Common myeloid progenitor, CD34-positive (primary cell): ENCODE results near the gene DCDC2C.
"Not testable (repeated sequence)": the region's sequence is repeated elsewhere in the genome, so short reads cannot be mapped to it uniquely, and the experiment has no call there.

Source experiments
- CTCF ChIA-PET: fragments of 350-600 bp; sonication (Branson Sonifier 250); formaldehyde crosslinking; loops from one replicate; lab custom pipeline; 2021; ENCODE audit warnings: antibody characterized with exemption; lab: Charles Lee
- POLR2A ChIA-PET: fragments of 350-600 bp; sonication (Branson Sonifier 250); formaldehyde crosslinking; loops from one replicate; lab custom pipeline; 2021; ENCODE audit warnings: antibody characterized with exemption; lab: Charles Lee
- DNase-seq, 3 donors: peaks; one replicate each; pipeline versions ENCODE4 v3.0.0 to v3.0.0-alpha.2; 2013
- H3K27ac ChIP-seq, 2 experiments: 1 replicate in 1 of 2; 2 replicates in 1 of 2; pipeline ENCODE4 v1.7.0; 2013; ENCODE audit warnings: inconsistent platforms in 2 of 2, low read length in 2 of 2, mild to moderate bottlenecking in 2 of 2, low read depth in 1 of 2, moderate library complexity in 1 of 2; ENCODE audit not compliant: severe bottlenecking in 2 of 2, insufficient read depth in 1 of 2, poor library complexity in 1 of 2
- H3K27me3 ChIP-seq, 5 experiments: replicated peaks in 2 of 5; 1 replicate in 3 of 5; 2 replicates in 2 of 5; pipeline versions ENCODE4 v1.6.1 to v1.7.0; 2013; ENCODE audit warnings: low read length in 4 of 5, mild to moderate bottlenecking in 2 of 5, moderate library complexity in 2 of 5, inconsistent platforms in 1 of 5; ENCODE audit not compliant: insufficient read depth in 5 of 5, control insufficient read depth in 4 of 5
- H3K36me3 ChIP-seq, 4 experiments: 1 replicate in 2 of 4; 2 replicates in 2 of 4; pipeline versions ENCODE4 v1.6.1 to v1.7.0; 2013; ENCODE audit warnings: low read length in 3 of 4, control low read depth in 1 of 4, mild to moderate bottlenecking in 1 of 4; ENCODE audit not compliant: control insufficient read depth in 4 of 4, insufficient read depth in 4 of 4
- H3K4me1 ChIP-seq, 4 experiments: 1 replicate in 3 of 4; 2 replicates in 1 of 4; pipeline versions ENCODE4 v1.6.1 to v1.7.1; 2013; ENCODE audit warnings: low read length in 3 of 4, mild to moderate bottlenecking in 3 of 4, control low read depth in 1 of 4, inconsistent platforms in 1 of 4, moderate library complexity in 1 of 4; ENCODE audit not compliant: control insufficient read depth in 4 of 4, insufficient read depth in 4 of 4; ENCODE audit errors: control extremely low read depth in 1 of 4
- H3K4me3 ChIP-seq, 7 experiments: 1 replicate in 4 of 7; 2 replicates in 3 of 7; pipeline versions ENCODE4 v1.5.1 to v1.7.0; 2013; ENCODE audit warnings: mild to moderate bottlenecking in 7 of 7, low read length in 6 of 7, moderate library complexity in 6 of 7, inconsistent platforms in 2 of 7, low read depth in 2 of 7, control low read depth in 1 of 7; ENCODE audit not compliant: insufficient read depth in 4 of 7, control insufficient read depth in 1 of 7; ENCODE audit errors: extremely low read depth in 1 of 7
- H3K9me3 ChIP-seq, 5 experiments: 1 replicate in 4 of 5; 2 replicates in 1 of 5; pipeline versions ENCODE4 v1.6.1 to v1.7.1; 2013; ENCODE audit warnings: low read length in 4 of 5, mild to moderate bottlenecking in 2 of 5, inconsistent platforms in 1 of 5, low read depth in 1 of 5, moderate library complexity in 1 of 5; ENCODE audit not compliant: control insufficient read depth in 4 of 5, insufficient read depth in 2 of 5; ENCODE audit errors: control extremely low read depth in 1 of 5
- WGBS: methylation state at CpG from one replicate; pipeline ENCODE4 v1.1.5; 2013; ENCODE audit not compliant: insufficient coverage; 5-methylcytosine and 5-hydroxymethylcytosine counted together

The DCDC2C gene

DNA sequence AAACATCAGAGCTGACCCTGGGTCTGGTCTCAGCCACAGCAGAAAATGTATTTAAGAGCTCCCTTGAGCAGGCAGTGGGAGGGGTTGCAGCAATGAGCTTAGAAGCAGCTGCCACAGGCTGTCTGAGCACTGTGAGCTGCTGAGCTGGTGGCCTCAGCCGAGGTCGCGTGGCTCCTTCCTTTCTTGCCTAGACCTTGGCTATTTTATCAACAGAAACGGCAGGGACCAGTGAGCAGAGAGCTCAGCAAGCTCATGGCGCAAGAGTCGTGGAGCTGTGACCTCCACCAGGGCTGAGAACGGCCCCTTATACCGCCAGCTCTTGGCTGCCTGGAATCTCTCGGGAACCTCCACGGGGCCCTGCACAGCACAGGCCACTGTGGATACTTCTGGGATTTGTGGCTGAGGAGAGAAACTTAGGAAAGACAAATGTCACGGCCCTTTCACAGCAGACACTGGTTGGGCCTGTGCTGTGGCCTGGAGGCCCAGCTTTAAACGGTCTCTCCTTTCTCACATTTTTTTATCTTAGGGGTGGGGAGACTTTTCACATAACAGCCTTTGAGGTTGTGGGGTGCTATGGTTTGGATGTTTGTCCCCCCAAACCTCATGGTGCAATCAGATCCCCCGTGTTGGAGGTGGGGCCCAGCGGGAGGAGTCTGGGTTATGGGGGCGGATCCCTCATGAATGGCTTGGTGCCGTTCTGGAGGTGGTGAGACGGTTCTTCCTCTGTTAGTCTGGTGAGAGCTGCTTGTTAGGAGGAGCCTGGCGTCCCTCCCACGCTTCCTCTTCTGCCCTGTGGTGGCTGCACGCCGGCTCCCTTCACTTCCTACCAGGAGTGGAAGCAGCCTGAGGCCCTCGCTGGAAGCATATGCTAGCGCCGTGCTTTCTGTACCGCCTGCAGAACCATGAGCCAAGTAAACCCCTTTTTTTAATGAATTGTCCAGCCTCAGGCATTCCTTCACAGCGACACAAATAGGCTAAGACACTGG is 43.6 kb upstream of the DCDC2C start:
- Histone ChIP-seq H3K4me3 (no peak overlapping the region), H3K9me3 (no peaks in the 10 kb centered on the region), H3K27ac (no peak overlapping the region), H3K4me1 (peaks cover 0 to 5% (median 0%) of the 10 kb centered on the region in 4 experiments), H3K27me3 (no peaks in the 10 kb centered on the region), H3K36me3 (no peaks in the 10 kb centered on the region)
- CTCF ChIA-PET: no interaction called here
- 92% methylated on average over 19 of the region's 26 CpGs for WGBS
- DNase-seq: no peak
- POLR2A ChIA-PET: no interaction called here

- H3K4me3 ChIP-seq, H3K9me3 ChIP-seq, H3K27ac ChIP-seq, H3K4me1 ChIP-seq, H3K27me3 ChIP-seq, DNase-seq, POLR2A ChIA-PET, CTCF ChIA-PET, H3K36me3 ChIP-seq: not testable (repeated sequence)
- whole genome bisulfite sequencing: 97% methylated on average over 7 of the region's 7 CpGs
Observed at GRCh38 chr2:3660640-3661039, 42.7 kb upstream of the DCDC2C start.

DNA sequence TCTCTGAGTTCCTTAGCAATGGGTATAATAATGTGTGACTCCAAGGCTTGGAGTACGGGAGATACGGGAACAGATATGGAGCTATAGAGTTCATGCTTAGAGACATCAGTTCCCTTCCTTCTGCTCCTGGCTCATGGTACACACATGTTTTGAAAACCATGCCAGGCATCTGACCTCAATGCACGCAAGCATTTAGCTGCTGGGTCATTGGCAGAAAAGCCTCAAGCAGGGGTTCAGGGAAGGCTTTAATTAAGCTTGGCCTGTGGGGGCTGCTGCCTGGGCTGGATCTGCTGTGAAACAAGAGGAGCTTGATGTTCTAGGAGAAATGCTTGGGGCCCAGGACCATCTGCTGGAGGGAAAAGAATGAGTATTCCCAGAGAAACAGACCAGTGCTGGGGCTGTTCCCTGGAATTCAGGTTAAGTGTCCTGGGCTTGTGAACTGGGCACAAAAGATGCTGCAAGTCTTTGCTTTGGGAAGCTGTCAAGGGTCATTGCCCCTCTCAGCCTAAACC is 42.2 kb upstream of the DCDC2C start:
- no peak for DNase-seq
- no peaks in the 10 kb centered on the region for H3K9me3 ChIP-seq
- H3K27ac ChIP-seq: no peak overlapping the region
- ChIA-PET CTCF (no interaction called here), POLR2A (no interaction called here)
- no peaks in the 10 kb centered on the region for H3K36me3 ChIP-seq
- peaks cover 0 to 5% (median 0%) of the 10 kb centered on the region in 4 experiments for H3K4me1 ChIP-seq
- peaks cover 0 to 2% (median 0%) of the 10 kb centered on the region in 5 experiments for H3K27me3 ChIP-seq
- WGBS: no CpG with 5 or more reads among the region's 3 CpGs
- H3K4me3 ChIP-seq: no peak overlapping the region

- no peak overlapping the region for H3K27ac ChIP-seq
- 100% methylated on average over 4 of the region's 6 CpGs for WGBS
- ChIA-PET POLR2A (no interaction called here), CTCF (no interaction called here)
- peaks cover 0 to 5% (median 0%) of the 10 kb centered on the region in 4 experiments for H3K4me1 ChIP-seq
- no peaks in the 10 kb centered on the region for H3K36me3 ChIP-seq
- no peak for DNase-seq
- H3K27me3 ChIP-seq: peaks cover 0 to 4% (median 2%) of the 10 kb centered on the region in 5 experiments
- no peak overlapping the region for H3K4me3 ChIP-seq
- H3K9me3 ChIP-seq: no peaks in the 10 kb centered on the region
Observed at GRCh38 chr2:3662239-3662638, 41.1 kb upstream of the DCDC2C start.

DNA sequence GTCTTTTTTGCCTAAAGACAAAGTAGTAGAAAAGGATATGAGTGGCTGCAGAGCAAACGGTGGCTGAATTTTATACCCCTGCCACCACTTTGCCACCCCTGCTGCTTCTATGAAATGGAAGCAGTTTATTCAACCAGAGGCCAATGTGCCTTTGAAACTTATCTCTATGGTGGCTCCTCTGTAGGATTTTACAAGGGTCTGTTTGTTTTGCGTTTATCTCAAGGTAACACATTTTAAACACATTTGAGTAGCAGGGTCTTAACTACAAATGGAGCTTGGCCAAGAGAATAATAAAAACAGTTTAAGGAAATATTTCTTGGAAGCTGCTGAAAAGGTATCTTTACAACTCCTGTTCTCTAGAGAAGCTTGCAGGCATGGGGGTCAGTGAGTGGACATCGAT is 39.3 kb upstream of the DCDC2C start:
- Histone ChIP-seq H3K9me3 (no peaks in the 10 kb centered on the region), H3K27ac (no peak overlapping the region), H3K27me3 (peaks cover 0 to 5% (median 2%) of the 10 kb centered on the region in 5 experiments), H3K4me1 (peaks cover 0 to 5% (median 0%) of the 10 kb centered on the region in 4 experiments), H3K4me3 (no peak overlapping the region), H3K36me3 (no peaks in the 10 kb centered on the region)
- CTCF ChIA-PET: no interaction called here
- DNase-seq: no peak
- POLR2A ChIA-PET: no interaction called here
- 100% methylated on average over 1 of the region's 3 CpGs for WGBS

DNA sequence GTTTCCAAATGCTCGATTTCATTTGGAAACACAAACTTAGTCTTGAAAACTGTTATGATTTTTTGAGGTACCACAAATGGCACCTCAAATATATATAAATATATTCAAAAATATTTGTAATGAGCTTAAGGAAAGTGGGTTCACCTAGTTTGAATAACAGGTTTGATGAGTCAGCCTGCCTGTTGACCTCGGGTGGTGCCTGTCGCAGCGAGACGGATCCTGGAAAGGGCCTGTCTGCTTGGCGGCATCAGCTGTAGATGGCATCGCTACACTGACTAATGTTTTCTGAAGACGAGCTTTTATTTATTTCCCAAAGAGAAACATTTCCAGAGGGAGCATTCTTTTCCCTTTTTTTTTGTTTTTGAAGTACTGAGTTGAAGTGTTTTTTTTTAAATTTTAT is 38.5 kb upstream of the DCDC2C start:
- no peaks in the 10 kb centered on the region for H3K36me3 ChIP-seq
- no peaks in the 10 kb centered on the region for H3K9me3 ChIP-seq
- ChIA-PET POLR2A (no interaction called here), CTCF (interaction anchor here (0.7 kb wide), 2 partner anchors 403 to 1866 kb away, joined by 3 read pairs; no protein-coding TSS in a partner anchor)
- 95% methylated on average over 6 of the region's 8 CpGs for WGBS
- peaks cover 0 to 5% (median 2%) of the 10 kb centered on the region in 5 experiments for H3K27me3 ChIP-seq
- H3K27ac ChIP-seq: no peak overlapping the region
- H3K4me3 ChIP-seq: no peak overlapping the region
- DNase-seq: no peak
- H3K4me1 ChIP-seq: peaks cover 0 to under 1% (median 0%) of the 10 kb centered on the region in 4 experiments
